Activated CD8-positive, alpha-beta memory T cell treated with anti-CD3 and anti-CD28 coated beads for 4 hours (primary cell): ENCODE results near the gene PLCH1.
"Not testable (repeated sequence)": the region's sequence is repeated elsewhere in the genome, so short reads cannot be mapped to it uniquely, and the experiment has no call there.

Source experiments
- DNase-seq, 2 donors: peaks; one replicate each; pipeline ENCODE4 v3.0.0-alpha.2; 2020; ENCODE audit warnings: low read depth in 2 of 2

Gene PLCH1

DNA sequence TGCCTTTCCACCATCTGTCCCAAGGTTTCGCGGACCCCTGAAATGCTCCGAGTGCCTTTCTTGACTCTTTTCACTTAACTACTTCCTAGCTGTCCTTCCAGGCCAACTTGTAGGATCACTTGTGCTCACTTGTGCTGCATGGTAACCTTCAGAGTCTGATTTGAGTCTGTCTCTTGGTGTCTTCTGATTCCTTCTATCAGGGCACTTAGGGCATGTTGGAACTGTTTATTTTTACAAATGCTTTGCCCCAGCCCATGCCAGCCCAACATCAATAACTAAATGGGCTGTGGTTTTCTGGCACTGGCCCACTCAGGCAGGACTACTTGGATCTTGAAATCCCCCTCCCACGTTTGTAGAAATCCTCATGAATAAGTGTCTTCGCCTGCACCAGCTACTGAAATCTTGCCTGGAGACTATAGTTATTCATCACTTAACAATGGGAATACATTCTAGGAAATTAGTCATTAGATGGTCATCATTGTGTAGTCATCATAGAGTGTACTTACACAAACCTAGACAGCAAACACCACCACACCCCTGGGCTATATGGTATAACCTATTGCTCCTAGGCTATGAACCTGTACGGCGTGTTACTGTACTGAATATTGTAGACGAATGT lies 328.3 kb downstream of the PLCH1 start:
- no peak for DNase-seq

DNA sequence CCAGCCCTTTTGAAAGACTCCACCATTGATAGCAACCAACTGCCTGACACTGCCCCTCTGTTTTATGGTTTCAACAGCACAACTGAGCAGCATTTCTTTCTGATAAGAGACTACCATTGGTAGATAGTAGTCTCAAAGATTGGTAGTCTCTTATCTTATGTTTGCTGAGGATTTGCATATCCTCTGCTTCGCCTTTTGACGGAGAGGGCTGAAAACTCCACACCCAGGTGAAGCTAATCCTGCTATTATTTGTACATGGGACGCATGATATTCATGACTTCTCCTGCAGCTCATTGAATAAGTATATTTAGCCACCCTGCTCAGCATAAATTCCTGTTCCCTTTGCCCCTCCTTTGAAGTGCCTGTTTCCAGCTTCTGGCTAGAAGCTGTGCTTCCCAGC lies 332.0 kb downstream of the PLCH1 start:
- DNase-seq, result no peak

DNA sequence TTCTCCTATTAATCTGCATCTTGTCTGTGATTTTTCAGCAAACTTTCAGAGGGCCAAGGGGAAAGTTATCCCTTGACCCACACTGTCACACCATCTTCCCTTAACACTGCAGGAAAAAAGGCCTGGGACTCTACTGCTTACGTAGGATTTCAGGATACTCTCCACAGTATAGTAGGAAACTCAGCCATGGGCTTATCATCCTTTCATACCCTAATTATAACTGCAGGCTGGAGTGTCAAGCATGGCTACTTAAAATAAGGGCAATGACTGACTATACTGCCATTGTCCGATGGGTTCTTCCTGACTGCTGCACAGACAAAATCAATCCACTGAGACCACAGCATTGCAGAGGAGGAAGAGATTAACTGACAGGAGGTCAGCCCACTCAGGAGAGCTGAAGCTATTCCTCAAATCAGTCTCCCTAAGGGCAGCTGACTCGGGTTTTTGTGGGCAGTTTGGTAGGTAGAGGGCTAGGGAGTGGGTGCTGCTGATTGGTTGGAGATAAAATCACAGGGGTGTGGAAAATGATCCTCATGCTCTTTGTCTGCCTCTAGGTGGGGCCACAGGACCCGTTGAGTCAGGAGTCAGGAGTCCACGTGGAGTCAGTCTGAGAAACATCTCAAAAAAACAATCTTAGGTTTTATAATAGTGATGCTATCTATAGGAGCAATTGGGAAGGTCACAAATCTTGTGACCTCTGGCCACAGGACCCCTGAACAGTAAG lies 333.2 kb downstream of the PLCH1 start:
- DNase-seq, result no peak

DNA sequence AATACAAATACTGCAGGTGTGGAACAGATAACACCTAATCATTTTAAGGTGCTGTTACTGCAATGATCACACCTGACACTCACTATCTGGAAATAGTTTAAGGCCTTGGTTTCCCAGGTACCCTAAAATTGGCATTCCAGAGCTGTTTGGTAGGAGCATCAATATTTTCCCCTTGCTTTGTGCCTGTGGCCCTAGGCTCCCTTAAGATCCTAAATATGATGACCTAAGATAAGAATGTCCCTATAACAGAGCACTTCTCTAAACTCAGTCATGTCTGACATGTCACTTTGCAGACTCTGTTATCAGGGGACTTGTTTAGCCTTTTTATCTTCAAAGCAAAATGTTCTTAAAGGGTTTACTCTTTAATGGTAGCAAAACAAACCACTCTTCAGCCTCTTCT lies 335.5 kb downstream of the PLCH1 start:
- no peak for DNase-seq

DNA sequence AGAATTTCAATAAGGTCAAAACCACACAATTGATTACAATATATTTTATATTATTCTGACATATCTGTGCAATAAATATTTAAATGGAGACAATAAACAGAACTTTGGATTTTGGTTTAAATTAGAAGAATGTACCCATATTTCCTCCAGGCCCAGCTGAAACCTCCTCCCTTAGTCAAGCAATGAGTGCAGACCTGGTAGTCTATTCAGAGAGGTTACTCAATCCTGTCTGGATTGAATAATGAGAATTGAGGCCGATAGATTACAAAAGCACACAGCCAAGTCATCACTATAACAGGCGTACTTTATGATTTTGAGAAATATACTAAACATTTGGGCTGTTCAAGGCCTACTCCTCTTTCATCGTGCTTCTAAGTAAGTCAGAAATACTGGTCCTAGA lies 336.9 kb downstream of the PLCH1 start:
- DNase-seq, result no peak

DNA sequence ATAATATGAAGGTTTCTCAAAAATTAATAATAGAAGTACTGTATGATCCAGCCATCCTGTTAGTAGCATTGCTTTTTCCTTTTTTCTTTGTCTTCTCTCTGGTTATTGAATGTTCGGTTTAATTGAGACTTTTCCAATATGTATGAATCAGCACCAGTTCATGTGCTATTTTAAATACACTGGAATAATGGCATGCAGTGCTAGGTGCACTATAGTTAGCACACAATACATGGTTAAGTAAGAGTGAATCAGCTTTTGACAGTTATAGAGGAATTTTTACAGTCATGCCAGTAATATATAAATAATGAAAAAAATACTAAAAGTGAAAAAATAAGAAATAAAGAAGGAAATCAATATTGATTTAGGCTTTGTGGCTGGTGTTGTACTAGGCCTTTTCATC lies 337.5 kb downstream of the PLCH1 start:
- DNase-seq, result no peak

DNA sequence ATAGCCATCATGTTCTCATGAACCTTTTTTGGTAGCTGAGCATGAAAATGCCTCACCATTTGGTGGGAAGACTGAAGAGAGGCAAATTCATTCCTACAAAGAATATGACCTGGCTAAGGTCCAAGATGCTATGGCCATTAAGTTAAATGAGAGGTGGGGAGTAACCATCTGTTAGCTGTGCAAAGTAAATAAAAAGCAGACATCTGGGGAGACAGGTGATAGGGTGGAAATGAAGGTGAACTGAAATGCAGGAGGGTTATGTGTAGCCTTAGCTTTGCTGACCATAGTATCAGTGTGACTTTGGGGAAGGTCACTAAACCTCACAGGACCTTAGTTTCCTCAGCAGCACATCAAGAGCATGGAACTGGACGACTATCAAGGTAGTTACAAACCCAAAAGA lies 340.4 kb downstream of the PLCH1 start:
- DNase-seq, result no peak

DNA sequence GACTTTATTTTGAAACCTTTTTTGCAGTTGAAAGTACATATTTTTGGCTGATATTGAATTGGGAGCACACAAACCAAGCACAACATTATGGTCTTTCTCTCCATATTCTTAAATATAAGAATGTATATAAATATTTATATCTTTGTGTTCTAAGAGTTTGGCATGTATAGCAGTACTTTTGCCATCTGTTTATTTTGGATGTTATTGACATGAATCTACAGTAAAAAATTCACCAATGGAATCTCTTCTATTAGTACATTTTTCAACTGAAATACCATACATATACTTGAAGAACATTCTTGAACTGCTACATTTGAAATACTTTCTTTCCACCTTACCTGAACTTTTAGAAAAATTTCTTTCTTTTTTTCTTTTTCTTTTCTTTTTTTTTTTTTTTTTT lies 342.2 kb downstream of the PLCH1 start:
- no peak for DNase-seq

DNA sequence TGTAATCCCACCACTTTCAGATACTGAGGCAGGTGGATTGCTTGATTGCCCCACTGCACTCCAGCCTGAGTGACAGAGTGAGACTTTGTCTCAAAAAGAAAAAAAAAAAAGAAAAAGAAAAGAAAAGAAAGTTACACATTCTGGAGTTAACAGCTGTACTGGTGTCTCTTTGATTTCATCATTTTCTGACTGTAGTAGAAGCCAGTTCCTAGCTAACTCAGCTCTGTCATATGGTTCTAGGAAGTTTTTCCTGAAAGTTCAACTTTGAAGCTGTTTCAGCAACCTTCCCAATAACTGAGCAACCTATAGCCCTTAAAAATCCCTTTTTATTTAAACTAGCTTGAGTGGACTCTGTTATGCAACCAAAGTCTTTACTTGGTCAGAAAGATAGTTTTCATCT lies 346.8 kb downstream of the PLCH1 start:
- no peak for DNase-seq

DNA sequence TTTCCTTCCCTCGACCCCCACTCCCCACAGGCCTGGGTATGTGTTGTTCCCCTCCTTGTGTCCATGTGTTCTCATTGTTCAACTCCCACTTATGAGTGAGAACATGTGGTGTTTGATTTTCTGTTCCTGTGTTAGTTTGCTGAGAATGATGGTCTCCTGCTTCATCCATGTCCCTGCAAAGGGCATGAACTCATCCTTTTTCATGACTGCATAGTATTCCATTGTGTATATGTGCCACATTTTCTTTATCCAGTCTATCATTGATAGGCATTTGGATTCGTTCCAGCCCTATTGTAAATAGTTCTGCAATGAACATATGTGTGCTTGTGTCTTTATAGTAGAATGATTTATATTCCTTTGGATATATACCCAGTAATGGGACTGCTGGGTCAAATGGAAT lies 350.0 kb downstream of the PLCH1 start:
- not testable (repeated sequence) for DNase-seq

DNA sequence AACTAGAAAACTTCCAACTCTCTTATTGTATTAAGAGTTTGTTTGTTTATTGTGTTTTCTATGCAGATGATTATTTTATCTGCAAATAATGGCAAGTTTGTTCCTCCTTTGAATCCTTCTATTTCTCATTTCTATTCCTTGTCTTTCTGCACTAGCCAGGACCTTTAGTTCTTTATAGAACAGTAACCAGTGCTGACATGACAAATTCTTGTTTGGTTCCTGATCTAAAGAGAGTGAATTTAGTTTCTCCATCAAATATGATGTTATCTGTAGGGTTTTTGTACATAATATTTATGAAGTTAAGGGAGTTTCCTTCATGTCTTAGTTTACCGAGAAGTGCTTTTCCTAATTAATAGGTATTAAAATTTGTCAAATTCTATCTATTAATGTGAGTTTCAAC lies 350.6 kb downstream of the PLCH1 start:
- no peak for DNase-seq

DNA sequence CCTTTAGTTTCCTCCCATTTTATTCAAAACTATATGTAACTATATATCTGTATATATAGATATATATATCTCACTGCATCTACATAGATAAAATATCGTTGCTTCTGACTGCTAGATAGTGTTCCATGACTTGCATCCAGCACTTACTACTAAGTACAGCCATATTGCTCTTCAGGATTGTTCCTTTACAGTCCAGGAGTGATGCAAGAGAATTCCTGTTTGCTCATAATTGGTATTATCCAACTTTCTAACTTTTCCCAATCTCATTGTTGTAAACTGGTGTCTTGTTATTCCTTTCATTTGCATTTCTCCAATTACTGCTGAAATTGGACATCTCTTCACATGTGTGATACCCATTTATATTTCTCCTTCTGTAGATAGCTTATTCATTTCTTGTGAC lies 351.6 kb downstream of the PLCH1 start:
- no peak for DNase-seq

DNA sequence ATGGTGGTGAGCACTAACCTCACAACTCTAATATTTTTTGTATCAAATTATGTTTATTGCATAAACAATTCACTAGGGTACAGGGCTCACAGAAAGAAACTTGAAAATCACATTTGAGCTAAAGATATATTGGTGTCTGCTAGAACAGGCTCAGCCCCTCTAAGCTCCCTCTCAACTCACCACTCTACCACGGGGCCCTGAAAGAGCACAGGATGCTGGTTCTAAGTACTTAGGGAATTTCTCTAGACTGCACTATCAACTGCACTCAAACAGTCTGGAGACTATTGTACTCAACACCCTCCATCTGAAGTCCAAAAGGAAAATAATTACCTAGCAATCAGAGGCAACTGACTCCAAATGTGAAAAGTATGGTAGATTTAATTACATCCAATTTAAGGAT lies 352.7 kb downstream of the PLCH1 start:
- DNase-seq, result no peak

DNA sequence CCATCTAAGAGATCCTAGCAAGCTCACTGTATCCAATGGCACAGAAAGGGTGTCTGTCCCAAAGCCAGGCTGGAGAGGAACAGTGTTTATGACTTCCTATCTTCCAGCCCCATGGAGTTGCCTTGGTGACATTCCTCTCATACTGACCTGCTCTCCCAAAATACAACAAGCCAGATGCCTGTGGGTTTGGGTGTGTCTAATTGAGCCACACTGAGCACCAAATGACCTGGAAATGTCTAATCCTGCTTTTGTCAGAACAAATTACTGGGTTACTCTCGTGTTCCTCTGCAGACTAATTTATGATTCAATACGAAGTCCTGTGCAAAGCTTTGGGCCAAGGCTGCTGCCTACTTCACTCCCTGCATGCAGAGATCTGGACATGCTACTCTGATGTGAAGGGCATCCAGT lies 353.3 kb downstream of the PLCH1 start:
- no peak for DNase-seq

DNA sequence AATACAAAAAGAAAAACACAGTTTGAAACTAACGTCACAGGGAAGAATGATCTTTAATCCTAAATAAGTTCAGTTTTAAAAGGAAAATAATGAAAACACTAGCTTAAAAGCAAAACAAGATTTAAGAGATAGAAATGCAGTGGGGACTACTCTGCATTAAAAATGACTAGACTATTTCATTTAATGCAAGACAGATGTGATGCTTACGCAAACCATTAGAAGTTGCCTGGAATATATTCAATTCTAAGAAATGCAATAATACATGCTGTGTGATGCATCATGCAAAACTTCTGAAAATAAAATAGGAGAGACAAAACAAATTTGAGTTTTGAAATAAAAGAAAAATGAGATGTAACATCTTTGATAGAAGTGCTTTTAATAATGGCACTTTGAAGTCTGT lies 353.8 kb downstream of the PLCH1 start:
- DNase-seq, result no peak

DNA sequence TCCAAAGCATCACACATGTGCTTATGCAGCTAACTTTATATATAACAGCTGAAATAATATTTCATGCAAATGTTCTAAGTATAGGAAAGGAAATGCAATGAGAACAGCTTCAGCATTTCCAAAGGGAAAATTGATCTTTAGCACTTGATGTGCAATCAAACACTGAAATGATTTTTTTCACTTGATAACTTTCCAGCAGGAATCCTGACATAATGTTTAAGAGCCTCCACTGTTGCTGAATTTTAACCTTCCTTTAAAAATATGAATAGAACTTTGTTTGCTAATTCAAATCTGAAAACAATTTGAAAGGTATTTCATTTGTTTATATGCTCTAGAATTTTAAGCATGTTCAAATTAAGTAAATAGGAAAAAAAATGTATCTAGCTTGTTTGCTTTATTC lies 354.5 kb downstream of the PLCH1 start:
- no peak for DNase-seq

DNA sequence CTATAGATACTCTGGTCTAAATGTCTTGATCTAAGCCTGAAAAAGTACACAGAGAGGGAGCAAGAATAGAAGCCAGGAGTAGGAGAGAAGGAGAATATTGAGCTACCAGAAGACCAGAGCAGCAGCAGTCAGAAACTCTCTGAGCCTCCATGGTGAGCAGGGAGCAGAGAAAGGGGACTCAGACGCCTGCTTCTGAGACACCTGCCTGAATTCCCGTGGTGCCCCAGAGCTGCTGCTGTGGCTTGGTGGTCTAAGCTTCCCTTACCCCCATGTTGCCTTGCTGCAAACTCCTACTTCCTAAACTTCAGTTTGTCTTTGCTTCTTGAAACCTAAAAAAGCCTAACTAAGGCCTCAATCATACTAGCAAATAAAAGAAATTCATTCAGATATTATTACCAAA lies 356.5 kb downstream of the PLCH1 start:
- no peak for DNase-seq

DNA sequence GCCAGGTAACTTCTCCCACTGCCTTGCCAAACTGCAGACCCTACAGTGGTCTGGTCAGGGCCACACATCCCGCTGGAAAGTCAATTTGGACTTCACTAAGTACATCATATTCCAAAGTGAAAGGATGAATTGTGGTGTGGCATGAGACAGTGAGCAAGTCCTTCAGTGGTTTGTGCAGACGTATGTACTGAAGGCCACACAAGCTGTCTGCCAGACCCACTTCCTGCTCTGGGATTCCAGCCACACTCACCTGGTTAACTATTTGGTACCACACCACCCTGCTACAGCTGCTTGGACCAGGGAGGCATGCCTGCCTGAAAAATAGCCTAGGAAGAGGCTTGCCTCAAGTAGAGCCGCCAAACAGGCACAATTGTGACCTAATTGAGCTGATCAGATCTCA lies 357.3 kb downstream of the PLCH1 start:
- no peak for DNase-seq

DNA sequence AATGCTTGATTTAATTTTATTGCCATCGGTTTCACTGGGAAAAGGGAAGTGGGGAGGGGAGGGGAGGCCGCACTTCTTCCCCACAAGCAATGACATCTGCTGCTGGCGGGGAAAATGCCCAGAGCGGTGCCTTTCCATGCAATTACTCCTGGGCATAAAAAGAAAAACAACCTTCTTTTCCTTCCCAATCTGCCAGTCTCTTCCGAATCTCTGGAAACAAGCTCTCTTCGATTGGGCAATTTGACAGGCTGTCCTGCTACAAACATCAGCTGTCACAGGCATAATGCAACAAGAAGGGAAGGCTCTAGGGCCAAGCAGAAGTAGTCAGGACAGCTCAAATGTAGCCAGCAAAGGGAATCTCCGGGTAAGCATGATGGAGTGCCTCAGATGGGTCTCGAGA lies 358.0 kb downstream of the PLCH1 start:
- no peak for DNase-seq

DNA sequence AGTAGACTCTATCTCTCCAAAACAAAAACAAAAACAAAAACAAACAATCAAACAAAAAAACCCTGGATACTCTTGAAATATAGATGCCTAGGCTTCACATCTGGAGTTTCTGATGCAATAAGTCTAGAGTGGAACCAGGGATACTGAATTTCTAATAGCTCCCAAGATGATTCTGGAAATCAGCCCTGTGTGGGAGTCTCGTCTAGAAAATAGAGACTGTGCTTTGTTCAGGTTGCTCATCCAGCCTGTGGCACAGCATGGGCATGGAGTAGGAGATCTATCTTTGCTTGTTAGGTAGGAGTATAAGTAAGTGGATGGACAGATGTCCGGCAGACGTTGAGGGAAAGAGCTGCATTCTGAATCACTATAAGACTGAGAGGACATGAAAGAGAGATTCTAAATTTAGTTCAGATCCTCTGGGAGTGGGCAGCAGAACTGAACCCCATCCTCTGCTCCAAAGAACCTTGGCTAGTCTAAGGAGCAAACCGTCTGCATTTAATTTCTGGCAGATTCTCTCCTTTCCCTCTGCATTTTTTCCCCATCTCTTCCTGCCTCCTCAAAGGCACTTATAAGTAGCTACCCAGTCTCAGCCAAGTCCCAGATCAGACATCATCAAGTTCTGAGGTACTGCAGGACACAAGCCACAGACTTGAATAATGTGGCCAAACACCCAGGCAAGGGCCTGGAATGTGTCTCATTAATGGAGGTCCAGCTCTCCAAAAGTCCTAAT lies 358.8 kb downstream of the PLCH1 start:
- no peak for DNase-seq

DNA sequence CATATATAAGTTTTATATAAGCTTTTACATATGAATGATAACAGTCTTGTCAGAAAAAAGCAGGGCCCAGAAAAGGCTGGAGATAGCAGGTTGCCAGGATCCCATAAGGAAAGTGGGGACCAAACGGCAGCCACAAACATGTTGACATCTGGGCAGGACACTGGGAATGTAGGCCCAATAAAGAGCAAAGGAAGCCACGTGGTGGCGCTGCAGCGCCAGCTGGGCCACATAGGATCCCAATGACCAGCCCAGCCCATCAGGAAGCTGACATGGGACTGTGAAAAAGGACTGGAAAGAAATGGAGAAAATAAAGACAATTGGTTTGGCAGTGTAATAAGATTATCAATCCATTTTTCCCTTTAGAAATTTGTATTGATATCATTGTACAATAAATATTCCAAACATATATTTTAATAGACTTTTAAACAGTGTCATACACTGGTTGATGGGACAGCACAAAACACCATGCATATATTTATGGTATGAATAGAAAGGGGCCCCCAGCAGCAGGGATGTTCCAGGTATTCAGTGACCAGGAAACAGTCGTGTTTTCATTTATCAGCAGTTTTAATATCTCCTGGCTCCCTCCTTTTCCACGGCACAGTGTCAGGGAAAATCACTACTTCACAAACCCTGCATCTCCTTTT lies 362.4 kb downstream of the PLCH1 start:
- no peak for DNase-seq

DNA sequence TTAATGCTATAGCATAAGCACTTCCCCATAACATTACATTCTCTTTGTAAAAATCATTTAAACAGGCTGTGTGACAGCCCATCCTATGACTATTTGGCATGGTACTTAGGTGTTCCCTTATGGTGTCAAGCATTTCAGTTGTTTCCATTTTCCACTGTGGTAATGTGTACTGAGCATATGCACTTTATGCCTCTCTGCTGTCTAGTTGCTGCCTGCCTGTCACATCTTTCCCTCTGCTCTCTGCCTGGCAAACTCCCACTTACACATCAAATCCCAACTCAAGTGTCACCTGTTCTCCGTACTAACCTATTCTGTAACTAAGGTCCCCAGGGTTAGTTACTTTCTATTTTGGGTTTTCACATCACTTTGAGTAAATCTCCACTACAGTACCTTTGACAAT lies 367.0 kb downstream of the PLCH1 start:
- no peak for DNase-seq

DNA sequence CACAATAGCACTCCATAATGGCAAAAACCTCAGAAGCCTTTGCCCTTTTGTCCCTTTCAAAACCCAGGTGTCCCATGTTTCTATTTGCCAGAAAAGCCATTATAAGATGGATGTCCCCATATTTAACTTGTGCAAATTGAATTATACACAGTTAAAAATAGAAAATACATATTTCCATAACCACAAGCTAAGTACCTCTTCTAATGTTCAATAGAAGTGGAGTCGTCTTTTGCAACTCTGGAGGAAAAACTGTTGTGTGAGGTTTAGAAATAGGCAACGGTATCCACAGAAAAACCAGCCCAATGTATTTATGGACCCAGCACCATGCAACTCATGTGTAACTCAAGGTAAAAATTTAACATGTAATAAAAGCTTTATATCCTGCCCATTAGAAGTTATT lies 367.8 kb downstream of the PLCH1 start:
- DNase-seq, result no peak
